Colonic mucosa (tissue), 4 donors: ENCODE data around the gene APOA5. TPM values are rescaled to one million over a fixed set of nuclear protein-coding genes. Genes with fewer than 3 reads are reported as not detected.

Experiments used
- DNase-seq: peaks from one replicate; pipeline ENCODE4 v3.0.0-alpha.2; 2020
- H3K27ac ChIP-seq: fragments of 200-600 bp; one replicate; pipeline ENCODE4 v1.8.0; 2021
- H3K27me3 ChIP-seq: fragments of 200-600 bp; one replicate; pipeline ENCODE4 v1.8.0; 2021
- H3K36me3 ChIP-seq: fragments of 200-600 bp; one replicate; pipeline ENCODE4 v1.8.0; 2021
- H3K4me1 ChIP-seq: fragments of 200-600 bp; one replicate; pipeline ENCODE4 v1.8.0; 2021; ENCODE audit warnings: mild to moderate bottlenecking
- H3K4me3 ChIP-seq: fragments of 200-600 bp; one replicate; pipeline ENCODE4 v1.8.0; 2021
- H3K9ac ChIP-seq, 2 donors: one replicate each; pipeline ENCODE4 v1.7.0; 2013; ENCODE audit warnings: control low read depth in 2 of 2, low read depth in 2 of 2, low read length in 2 of 2
- H3K9me3 ChIP-seq: fragments of 200-600 bp; one replicate; pipeline ENCODE4 v1.8.0; 2021
- intact Hi-C: fragments of 100-400 bp; cut with DNase I; formaldehyde crosslinking; loops from one replicate; pipeline ENCODE4 v1.14.1; 2022
- total RNA-seq, 2 donors: library from RNA; stranded (reverse); fragmentation: NEBNext Ultra II Directional in 1 of 2; extraction: Animal tissue kit (Norgen Biotek cat#: 25700) in 1 of 2; gene quantifications; one replicate each; pipeline ENCODE4 v1.2.1, GENCODE V29; 2021
- TF ChIP-seq, protein P1 (sequence below): fragments of 200-600 bp; IDR thresholded peaks from one replicate; pipeline ENCODE4 v1.8.0; 2022; ENCODE audit warnings: antibody characterized with exemption, mild to moderate bottlenecking
- donor health status: healthy.
- donor health status: DM: no; HTN: no; CAD: no.
- donor health status: DM: no; HTN: no; CAD: no.

The APOA5 gene
- total RNA-seq, 2 donors from 2014 or later, result 0.20 TPM; not detected in 1

DNA sequence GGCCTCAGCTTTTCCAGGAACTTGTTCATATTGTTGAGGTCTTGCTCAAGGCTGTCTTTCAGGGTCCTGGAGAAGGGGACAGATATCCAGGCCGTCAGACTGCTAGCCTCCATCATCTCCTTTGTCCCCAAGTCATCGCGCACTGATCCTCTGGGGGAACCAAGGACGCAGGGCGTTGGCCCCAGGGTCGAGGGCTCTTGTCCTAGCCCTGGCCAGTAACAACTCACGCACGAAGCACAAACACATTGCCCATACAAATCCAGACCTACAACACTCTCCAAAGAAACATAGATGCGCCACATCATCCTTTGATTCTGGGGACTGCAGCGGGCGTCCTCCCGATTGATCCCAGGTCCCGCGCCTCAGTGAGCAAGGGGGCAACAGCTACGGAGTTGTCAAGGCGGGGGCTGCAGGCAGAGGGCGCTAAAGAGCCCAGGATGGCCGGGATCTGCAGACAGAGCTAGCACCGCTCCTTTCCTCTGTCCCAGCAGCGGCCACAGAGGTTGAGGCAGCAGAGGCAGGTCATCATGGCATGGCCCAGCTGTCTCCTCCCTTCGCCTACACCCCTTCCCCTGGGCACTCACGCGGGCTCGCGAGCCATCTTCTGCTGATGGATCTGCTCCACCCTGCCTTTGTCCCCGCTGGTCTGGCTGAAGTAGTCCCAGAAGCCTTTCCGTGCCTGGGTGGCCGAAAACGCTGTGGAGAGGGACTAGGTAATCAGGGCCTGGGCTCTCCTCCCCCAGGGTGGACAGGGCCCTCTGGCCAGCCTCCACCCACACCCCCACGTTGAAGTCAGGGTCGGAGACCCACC lies 472 bp downstream of the APOA5 start:
- Histone ChIP-seq H3K27me3 (no peaks in the 10 kb centered on the region), H3K9me3 (no peaks in the 10 kb centered on the region), H3K27ac (no peak overlapping the region), H3K4me3 (no peak overlapping the region), H3K36me3 (no peaks in the 10 kb centered on the region), H3K4me1 (peaks cover 6% of the 10 kb centered on the region), H3K9ac (peak overlapping the region in 1 of 2 donors; percentile 61)
- intact Hi-C loops, result loop anchor here (2.0 to 5.0 kb wide), 3 partner anchors 46 to 436 kb away; partner anchors contain the start of gene APOA1
- peak; percentile 77 for DNase-seq
- TF ChIP-seq, protein P1, sequence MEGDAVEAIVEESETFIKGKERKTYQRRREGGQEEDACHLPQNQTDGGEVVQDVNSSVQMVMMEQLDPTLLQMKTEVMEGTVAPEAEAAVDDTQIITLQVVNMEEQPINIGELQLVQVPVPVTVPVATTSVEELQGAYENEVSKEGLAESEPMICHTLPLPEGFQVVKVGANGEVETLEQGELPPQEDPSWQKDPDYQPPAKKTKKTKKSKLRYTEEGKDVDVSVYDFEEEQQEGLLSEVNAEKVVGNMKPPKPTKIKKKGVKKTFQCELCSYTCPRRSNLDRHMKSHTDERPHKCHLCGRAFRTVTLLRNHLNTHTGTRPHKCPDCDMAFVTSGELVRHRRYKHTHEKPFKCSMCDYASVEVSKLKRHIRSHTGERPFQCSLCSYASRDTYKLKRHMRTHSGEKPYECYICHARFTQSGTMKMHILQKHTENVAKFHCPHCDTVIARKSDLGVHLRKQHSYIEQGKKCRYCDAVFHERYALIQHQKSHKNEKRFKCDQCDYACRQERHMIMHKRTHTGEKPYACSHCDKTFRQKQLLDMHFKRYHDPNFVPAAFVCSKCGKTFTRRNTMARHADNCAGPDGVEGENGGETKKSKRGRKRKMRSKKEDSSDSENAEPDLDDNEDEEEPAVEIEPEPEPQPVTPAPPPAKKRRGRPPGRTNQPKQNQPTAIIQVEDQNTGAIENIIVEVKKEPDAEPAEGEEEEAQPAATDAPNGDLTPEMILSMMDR, result peak; percentile 89

DNA sequence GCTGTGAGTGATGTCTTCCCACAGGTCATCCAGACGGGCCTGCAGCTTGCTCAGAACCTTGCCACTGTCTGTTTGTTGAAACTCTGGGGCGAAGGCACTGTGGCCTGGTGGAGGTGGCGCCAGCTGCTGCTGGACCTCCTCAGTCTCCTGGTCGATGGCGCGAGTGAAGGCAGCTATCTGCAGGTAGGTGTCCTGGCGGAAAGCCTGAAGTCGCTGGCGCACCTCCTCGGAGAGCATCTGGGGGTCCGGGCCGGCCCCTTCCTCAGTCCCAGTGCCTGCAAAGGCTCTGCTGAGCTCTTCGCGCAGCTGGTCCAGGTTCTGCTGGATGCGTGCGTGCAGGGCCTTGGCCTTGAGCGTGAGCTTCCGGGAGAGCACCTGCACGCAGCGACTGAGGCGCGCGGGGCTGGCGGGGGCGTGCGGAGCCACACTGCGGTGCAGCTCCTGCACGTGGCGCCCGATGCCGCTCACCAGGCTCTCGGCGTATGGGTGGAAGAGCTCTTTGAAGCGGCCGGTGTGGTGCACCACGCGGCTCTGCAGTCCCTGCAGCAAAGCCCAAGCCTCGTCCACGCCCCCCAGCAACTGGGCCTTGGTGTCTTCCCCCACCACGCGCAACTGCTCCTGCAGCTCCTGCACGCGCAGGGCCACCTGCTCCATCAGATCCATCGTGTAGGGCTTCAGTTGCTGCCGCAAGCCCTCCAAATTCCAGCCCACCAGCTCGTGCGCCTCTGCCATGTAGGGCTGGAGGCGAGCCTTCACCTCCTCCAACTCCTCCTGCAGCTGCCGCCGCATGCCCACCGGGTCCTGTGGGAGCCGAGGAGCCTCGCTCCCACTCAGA lies 1.3 kb downstream of the APOA5 start:
- Histone ChIP-seq H3K27me3 (no peaks in the 10 kb centered on the region), H3K27ac (no peak overlapping the region), H3K4me1 (peaks cover 6% of the 10 kb centered on the region), H3K9ac (no peak overlapping the region), H3K36me3 (no peaks in the 10 kb centered on the region), H3K9me3 (no peaks in the 10 kb centered on the region), H3K4me3 (no peak overlapping the region)
- intact Hi-C loops, result loop anchor here (2.0 to 5.0 kb wide), 3 partner anchors 47 to 437 kb away; partner anchors contain the start of gene APOA1
- no peak for DNase-seq
- TF ChIP-seq, protein P1, result no peak

DNA sequence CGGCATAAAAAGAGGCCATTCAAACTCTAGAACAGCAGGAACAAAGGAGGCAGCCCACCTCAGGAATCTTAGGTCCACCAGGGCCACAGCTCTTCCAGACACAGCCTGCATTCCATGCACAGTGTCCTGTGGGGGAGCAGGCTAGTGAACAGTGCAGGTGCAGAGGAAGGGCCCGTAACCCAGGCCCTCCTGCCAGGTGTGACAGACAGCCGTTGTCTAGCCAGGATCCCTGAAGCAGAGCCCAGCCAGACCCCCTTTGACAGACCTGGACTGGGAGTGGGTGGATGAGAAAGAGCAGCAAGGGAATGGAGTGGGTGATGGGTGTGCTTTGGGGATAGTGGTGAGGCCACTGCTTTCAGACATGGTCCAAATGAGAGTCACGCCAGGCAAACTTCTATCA lies 2.7 kb downstream of the APOA5 start:
- H3K9me3 ChIP-seq, result no peaks in the 10 kb centered on the region
- no peaks in the 10 kb centered on the region for H3K27me3 ChIP-seq
- peaks cover 6% of the 10 kb centered on the region for H3K4me1 ChIP-seq
- H3K36me3 ChIP-seq, result peaks cover 7% of the 10 kb centered on the region
- TF ChIP-seq, protein P1, result no peak
- no peak overlapping the region for H3K4me3 ChIP-seq
- DNase-seq, result no peak
- intact Hi-C loops, result no loop called here
- no peak overlapping the region for H3K27ac ChIP-seq
- no peak overlapping the region for H3K9ac ChIP-seq

DNA sequence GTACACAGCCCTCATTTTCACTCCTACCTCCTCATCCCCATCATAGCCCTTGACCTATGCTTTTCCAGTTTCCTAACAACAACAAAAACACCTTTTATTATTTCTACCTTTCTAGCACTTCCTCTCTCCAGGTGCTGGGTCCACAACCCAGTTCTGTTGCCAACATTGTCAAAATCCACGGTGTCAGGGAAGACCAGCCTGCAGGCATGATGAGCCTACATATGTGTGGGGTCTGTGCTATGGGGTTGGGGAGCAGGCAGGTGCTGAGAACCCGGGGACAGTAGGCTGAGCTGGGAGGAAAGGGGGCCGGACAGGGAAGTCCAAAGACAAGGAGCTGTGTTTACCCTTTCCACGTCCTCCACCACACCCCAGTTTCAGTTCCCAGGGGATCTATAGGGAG lies 3.1 kb downstream of the APOA5 start:
- TF ChIP-seq, protein P1, result no peak
- Histone ChIP-seq H3K4me1 (peaks cover 6% of the 10 kb centered on the region), H3K27ac (peak overlapping the region; percentile 53), H3K4me3 (peak overlapping the region; percentile 87), H3K9ac (peak overlapping the region; percentile 66 to 79), H3K9me3 (no peaks in the 10 kb centered on the region), H3K27me3 (no peaks in the 10 kb centered on the region), H3K36me3 (peaks cover 7% of the 10 kb centered on the region)
- intact Hi-C loops, result no loop called here
- no peak for DNase-seq

- no peaks in the 10 kb centered on the region for H3K27me3 ChIP-seq
- H3K4me3 ChIP-seq, result peak within 1 kb of the TSS; percentile 87
- intact Hi-C loops, result no loop called here
- H3K4me1 ChIP-seq, result peaks cover 6% of the 10 kb centered on the region
- H3K9ac ChIP-seq, result peak within 1 kb of the TSS; percentile 79
- H3K36me3 ChIP-seq, result peaks cover 7% of the 10 kb centered on the region
- TF ChIP-seq, protein P1, result no peak
- H3K27ac ChIP-seq, result peak within 1 kb of the TSS; percentile 53
- no peaks in the 10 kb centered on the region for H3K9me3 ChIP-seq
- peak; percentile 91 for DNase-seq
Measured at GRCh38 chr11:116787786-116788486, 3.7 kb downstream of the APOA5 start, which contains the start of gene ZPR1. Gene ZPR1, minus strand, starts transcription at chr11:116788023. Its CDS starts 33 bp downstream, at chr11:116787990.
